Smooth muscle cell (in vitro differentiated cells): ENCODE results near the gene ADCY3. TPM values are rescaled to one million over a fixed set of nuclear protein-coding genes. Genes with fewer than 3 reads are reported as not detected.

Source experiments
- DNase-seq: peaks from one replicate; lab custom pipeline; 2025; ENCODE audit not compliant: unreplicated experiment; lab: John Stamatoyannopoulos, UW
- H2AFZ ChIP-seq: fragments of 200-600 bp; sonication (generic); 2 replicates; pipeline ENCODE4 v1.6.0; 2016; ENCODE audit warnings: antibody characterized with exemption, low read depth, mild to moderate bottlenecking
- H3F3A ChIP-seq: fragments of 200-600 bp; sonication (generic); 2 replicates; pipeline ENCODE4 v1.6.0; 2017; ENCODE audit warnings: antibody characterized with exemption, low read depth
- H3K27ac ChIP-seq: fragments of 200-600 bp; sonication (generic); 2 replicates; pipeline ENCODE4 v1.5.1; 2016; ENCODE audit warnings: low read depth, mild to moderate bottlenecking
- H3K27me3 ChIP-seq: fragments of 200-600 bp; sonication (generic); 2 replicates; pipeline ENCODE4 v1.6.1; 2016; ENCODE audit warnings: low read depth, mild to moderate bottlenecking
- H3K36me3 ChIP-seq: fragments of 200-600 bp; sonication (generic); 2 replicates; pipeline ENCODE4 v1.5.1; 2016; ENCODE audit warnings: low read depth
- H3K4me1 ChIP-seq: fragments of 200-600 bp; sonication (generic); 2 replicates; pipeline ENCODE4 v1.5.1; 2016; ENCODE audit warnings: low read depth
- H3K4me2 ChIP-seq: fragments of 200-600 bp; sonication (generic); 2 replicates; pipeline ENCODE4 v1.6.0; 2016; ENCODE audit warnings: mild to moderate bottlenecking
- H3K4me3 ChIP-seq: fragments of 200-600 bp; sonication (generic); 2 replicates; pipeline ENCODE4 v1.5.1; 2016; ENCODE audit warnings: mild to moderate bottlenecking
- H3K79me2 ChIP-seq: fragments of 200-600 bp; sonication (generic); 2 replicates; pipeline ENCODE4 v1.6.0; 2016; ENCODE audit warnings: low read depth, mild to moderate bottlenecking
- H3K9ac ChIP-seq: fragments of 200-600 bp; sonication (generic); 2 replicates; pipeline ENCODE4 v1.6.0; 2016; ENCODE audit warnings: low read depth
- H3K9me3 ChIP-seq: fragments of 200-600 bp; sonication (generic); replicated peaks from 2 replicates; pipeline ENCODE4 v1.5.1; 2016; ENCODE audit warnings: low read depth
- H4K20me1 ChIP-seq: fragments of 200-600 bp; sonication (generic); 2 replicates; pipeline ENCODE4 v1.6.0; 2016; ENCODE audit warnings: low read depth
- WGBS: methylation state at CpG from one replicate; pipeline ENCODE4 v1.1.7; 2016; ENCODE audit warnings: low lambda C conversion rate; 5-methylcytosine and 5-hydroxymethylcytosine counted together
- polyA plus RNA-seq: library from polyadenylated mRNA; unstranded; fragments of >200 nt; fragmentation: Nextera tagmentation; extraction: Ambion mirVana; gene quantifications from 2 replicates; pipeline ENCODE4 v1.2.1, GENCODE V29; 2016
- small RNA-seq: library from RNA; depleted of rRNA; stranded (forward); fragments of <200 nt; gene quantifications from one replicate; pipeline ENCODE3, GENCODE V24; 2014
- total RNA-seq: library from RNA; depleted of rRNA; stranded (reverse); fragments of >200 nt; gene quantifications from 2 replicates; pipeline ENCODE4 v1.2.3, GENCODE V29; 2014
- TF ChIP-seq, protein P1 (sequence below): fragments of 200-600 bp; sonication (generic); IDR thresholded peaks from 2 replicates; pipeline ENCODE4 v1.5.1; 2017; ENCODE audit warnings: borderline replicate concordance, mild to moderate bottlenecking, antibody characterized with exemption; ENCODE audit not compliant: insufficient read depth, poor library complexity, severe bottlenecking

Gene ADCY3
- total and polyA plus RNA-seq, 2 experiments from 2014 or later, result 20.8 to 41.7 TPM

- Histone ChIP-seq H3F3A (no peaks in the 10 kb centered on the region), H3K9ac (no peak overlapping the region), H3K27me3 (no peaks in the 10 kb centered on the region), H3K36me3 (no peaks in the 10 kb centered on the region), H3K4me1 (no peaks in the 10 kb centered on the region), H4K20me1 (no peaks in the 10 kb centered on the region), H2AFZ (no peak overlapping the region), H3K4me3 (no peak overlapping the region), H3K27ac (peak overlapping the region; percentile 16), H3K9me3 (no peaks in the 10 kb centered on the region), H3K4me2 (no peak overlapping the region), H3K79me2 (no peaks in the 10 kb centered on the region)
- TF ChIP-seq, protein P1, sequence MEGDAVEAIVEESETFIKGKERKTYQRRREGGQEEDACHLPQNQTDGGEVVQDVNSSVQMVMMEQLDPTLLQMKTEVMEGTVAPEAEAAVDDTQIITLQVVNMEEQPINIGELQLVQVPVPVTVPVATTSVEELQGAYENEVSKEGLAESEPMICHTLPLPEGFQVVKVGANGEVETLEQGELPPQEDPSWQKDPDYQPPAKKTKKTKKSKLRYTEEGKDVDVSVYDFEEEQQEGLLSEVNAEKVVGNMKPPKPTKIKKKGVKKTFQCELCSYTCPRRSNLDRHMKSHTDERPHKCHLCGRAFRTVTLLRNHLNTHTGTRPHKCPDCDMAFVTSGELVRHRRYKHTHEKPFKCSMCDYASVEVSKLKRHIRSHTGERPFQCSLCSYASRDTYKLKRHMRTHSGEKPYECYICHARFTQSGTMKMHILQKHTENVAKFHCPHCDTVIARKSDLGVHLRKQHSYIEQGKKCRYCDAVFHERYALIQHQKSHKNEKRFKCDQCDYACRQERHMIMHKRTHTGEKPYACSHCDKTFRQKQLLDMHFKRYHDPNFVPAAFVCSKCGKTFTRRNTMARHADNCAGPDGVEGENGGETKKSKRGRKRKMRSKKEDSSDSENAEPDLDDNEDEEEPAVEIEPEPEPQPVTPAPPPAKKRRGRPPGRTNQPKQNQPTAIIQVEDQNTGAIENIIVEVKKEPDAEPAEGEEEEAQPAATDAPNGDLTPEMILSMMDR, result no peak
- DNase-seq, result no peak
- WGBS, result 61% methylated on average over 5 of the region's 5 CpGs
Measured at GRCh38 chr2:24771764-24772586, 148.1 kb downstream of the ADCY3 start.

- H3K9ac ChIP-seq, result no peak overlapping the region
- no peaks in the 10 kb centered on the region for H3K27me3 ChIP-seq
- no peak for DNase-seq
- no peaks in the 10 kb centered on the region for H3K36me3 ChIP-seq
- H3K4me1 ChIP-seq, result no peaks in the 10 kb centered on the region
- no peaks in the 10 kb centered on the region for H3K79me2 ChIP-seq
- H2AFZ ChIP-seq, result no peak overlapping the region
- H3F3A ChIP-seq, result no peaks in the 10 kb centered on the region
- no peak overlapping the region for H3K27ac ChIP-seq
- TF ChIP-seq, protein P1, result no peak
- 52% methylated on average over 5 of the region's 5 CpGs for WGBS
- H3K4me2 ChIP-seq, result no peak overlapping the region
- no peaks in the 10 kb centered on the region for H3K9me3 ChIP-seq
- no peaks in the 10 kb centered on the region for H4K20me1 ChIP-seq
- no peak overlapping the region for H3K4me3 ChIP-seq
Measured at GRCh38 chr2:24771061-24771460, 149.0 kb downstream of the ADCY3 start.

Small RNA genes within 50 kb of the gene (small RNA-seq; reads per million reads assigned to genes)
- gene AC013267.1 (not detected), gene RF00016 (not detected)

Other genes starting within 250 kb of the ADCY3 start
- 25.1 and 29.4 TPM in 2 replicates for gene PTRHD1, start 126.8 kb downstream of the ADCY3 start, total RNA-seq
- gene PTRHD1, start 126.8 kb downstream of the ADCY3 start, polyA plus RNA-seq, result 32.5 and 38.7 TPM in 2 replicates
- gene CENPO, start 126.8 kb downstream of the ADCY3 start, total RNA-seq, result 14.1 and 14.7 TPM in 2 replicates
- gene CENPO, start 126.8 kb downstream of the ADCY3 start, polyA plus RNA-seq, result 9.3 and 15.3 TPM in 2 replicates
- gene DNAJC27, start 51.7 kb upstream of the ADCY3 start, total RNA-seq, result 4.4 and 8.4 TPM in 2 replicates
- gene DNAJC27, start 51.7 kb upstream of the ADCY3 start, polyA plus RNA-seq, result 1.4 and 2.2 TPM in 2 replicates
- gene EFR3B, start 121.8 kb upstream of the ADCY3 start, total RNA-seq, result 4.1 and 5.2 TPM in 2 replicates
- gene EFR3B, start 121.8 kb upstream of the ADCY3 start, polyA plus RNA-seq, result 3.5 and 4.0 TPM in 2 replicates
- gene POMC, start 248.3 kb upstream of the ADCY3 start, total RNA-seq, result not detected in 2 replicates
- gene POMC, start 248.3 kb upstream of the ADCY3 start, polyA plus RNA-seq, result 0.70 TPM in 1 of 2 replicates, not detected in the other